Dedifferentiated amniotic fluid mesenchymal stem cell (primary cell): ENCODE data around the gene NLRC5.
A peak's percentile ranks its signal among the peaks of the same experiment; 100 is the strongest.
"Not testable (repeated sequence)": the region's sequence is repeated elsewhere in the genome, so short reads cannot be mapped to it uniquely, and the experiment has no call there.

Experiments used
- DNase-seq: peaks from one replicate; pipeline ENCODE4 v3.0.0-alpha.2; 2016; ENCODE audit errors: extremely low spot score

The NLRC5 gene

GRCh38 chr16:57071081-57071732, 81.8 kb downstream of the NLRC5 start:
- not testable (repeated sequence) for DNase-seq

- no peak for DNase-seq
Observed at GRCh38 chr16:57071831-57072582, 82.7 kb downstream of the NLRC5 start.

GRCh38 chr16:57072616-57073275, 83.4 kb downstream of the NLRC5 start:
- no peak for DNase-seq

- no peak for DNase-seq
Observed at GRCh38 chr16:57077714-57078113, 88.4 kb downstream of the NLRC5 start.

- no peak for DNase-seq
Observed at GRCh38 chr16:57081744-57082143, 92.4 kb downstream of the NLRC5 start.

- DNase-seq, result no peak
Observed at GRCh38 chr16:57082664-57083063, 93.3 kb downstream of the NLRC5 start.

GRCh38 chr16:57083485-57084126, 94.2 kb downstream of the NLRC5 start:
- no peak for DNase-seq

GRCh38 chr16:57084257-57084770, 95.0 kb downstream of the NLRC5 start:
- DNase-seq, result peak; percentile 64

- no peak for DNase-seq
Observed at GRCh38 chr16:57084996-57085395, 95.6 kb downstream of the NLRC5 start.

GRCh38 chr16:57087003-57087402, 97.6 kb downstream of the NLRC5 start:
- DNase-seq, result no peak

GRCh38 chr16:57089406-57089805, 100.0 kb downstream of the NLRC5 start:
- DNase-seq, result no peak

GRCh38 chr16:57091200-57091974, 102.0 kb downstream of the NLRC5 start:
- no peak for DNase-seq

- DNase-seq, result no peak
Observed at GRCh38 chr16:57091975-57092785, 102.8 kb downstream of the NLRC5 start, which contains the start of gene CPNE2. Gene CPNE2, plus strand, starts transcription at chr16:57092583. Its CDS starts 18,160 bp downstream, at chr16:57110743.

- no peak for DNase-seq
Observed at GRCh38 chr16:57092786-57093411, 103.5 kb downstream of the NLRC5 start.

GRCh38 chr16:57093666-57094564, 104.6 kb downstream of the NLRC5 start:
- no peak for DNase-seq

GRCh38 chr16:57094911-57095310, 105.6 kb downstream of the NLRC5 start:
- DNase-seq, result no peak

- no peak for DNase-seq
Observed at GRCh38 chr16:57096192-57096591, 106.8 kb downstream of the NLRC5 start.

- DNase-seq, result no peak
Observed at GRCh38 chr16:57096793-57097192, 107.4 kb downstream of the NLRC5 start.
